ENCODE data around the gene USP48.

DNA sequence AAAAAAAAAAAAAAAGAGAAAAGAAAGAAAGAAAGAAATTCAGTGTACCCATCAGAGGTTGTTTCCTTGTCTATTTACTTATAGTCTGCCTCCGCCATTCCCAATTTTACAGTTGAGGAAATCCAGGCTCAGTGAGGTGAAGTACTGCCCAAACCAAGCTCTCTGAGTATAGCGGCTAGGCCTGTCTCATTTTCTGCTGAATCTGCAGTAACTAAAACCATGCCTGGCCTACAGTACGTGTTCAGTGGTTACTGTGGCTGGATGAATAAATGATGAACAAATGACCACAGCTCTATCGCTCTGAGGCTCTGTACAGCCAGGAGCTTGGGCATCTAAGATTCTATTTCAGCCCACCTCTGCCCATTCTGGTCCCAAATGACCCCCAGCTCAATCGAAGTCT is 138.0 kb downstream of the USP48 start:
- TF ChIP-seq, protein P1, sequence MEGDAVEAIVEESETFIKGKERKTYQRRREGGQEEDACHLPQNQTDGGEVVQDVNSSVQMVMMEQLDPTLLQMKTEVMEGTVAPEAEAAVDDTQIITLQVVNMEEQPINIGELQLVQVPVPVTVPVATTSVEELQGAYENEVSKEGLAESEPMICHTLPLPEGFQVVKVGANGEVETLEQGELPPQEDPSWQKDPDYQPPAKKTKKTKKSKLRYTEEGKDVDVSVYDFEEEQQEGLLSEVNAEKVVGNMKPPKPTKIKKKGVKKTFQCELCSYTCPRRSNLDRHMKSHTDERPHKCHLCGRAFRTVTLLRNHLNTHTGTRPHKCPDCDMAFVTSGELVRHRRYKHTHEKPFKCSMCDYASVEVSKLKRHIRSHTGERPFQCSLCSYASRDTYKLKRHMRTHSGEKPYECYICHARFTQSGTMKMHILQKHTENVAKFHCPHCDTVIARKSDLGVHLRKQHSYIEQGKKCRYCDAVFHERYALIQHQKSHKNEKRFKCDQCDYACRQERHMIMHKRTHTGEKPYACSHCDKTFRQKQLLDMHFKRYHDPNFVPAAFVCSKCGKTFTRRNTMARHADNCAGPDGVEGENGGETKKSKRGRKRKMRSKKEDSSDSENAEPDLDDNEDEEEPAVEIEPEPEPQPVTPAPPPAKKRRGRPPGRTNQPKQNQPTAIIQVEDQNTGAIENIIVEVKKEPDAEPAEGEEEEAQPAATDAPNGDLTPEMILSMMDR (IDR thresholded peaks at IDR 0.05): no peak
- TF ChIP-seq EP300 (IDR thresholded peaks at IDR 0.05) (no peak), POLR2A (IDR thresholded peaks at IDR 0.05) (no peak), POLR2AphosphoS5 (IDR thresholded peaks at IDR 0.05) (no peak)
